HepG2 (cell line): ENCODE measurements around the gene IL5RA. TPM values are rescaled to one million over a fixed set of nuclear protein-coding genes. Genes with fewer than 3 reads are reported as not detected.
A peak's percentile ranks its signal among the peaks of the same experiment; 100 is the strongest.

ENCODE experiments used
- EEA1 ChIP-seq: sonication (generic); formaldehyde crosslinking; IDR thresholded peaks from 2 replicates; pipeline ENCODE4 v1.5.1; 2020; ENCODE audit warnings: mild to moderate bottlenecking, missing genetic modification reagents, borderline replicate concordance
- HDAC2 ChIP-seq: sonication (generic); formaldehyde crosslinking; IDR thresholded peaks from 2 replicates; pipeline ENCODE4 v1.4.0; 2020; ENCODE audit warnings: missing genetic modification reagents
- JUNB ChIP-seq: sonication (generic); formaldehyde crosslinking; IDR thresholded peaks from 2 replicates; pipeline ENCODE4 v1.8.0; 2022; ENCODE audit warnings: missing genetic modification reagents, mild to moderate bottlenecking, borderline replicate concordance
- MTF2 ChIP-seq: sonication (generic); formaldehyde crosslinking; IDR thresholded peaks from 2 replicates; pipeline ENCODE4 v1.5.0; 2020; ENCODE audit warnings: missing genetic modification reagents, borderline replicate concordance
- NONO ChIP-seq, 2 experiments: fragments of 450-650 bp in 1 of 2; sonication (generic) in 1 of 2; formaldehyde crosslinking in 1 of 2; IDR thresholded peaks in 1 of 2; conservative IDR thresholded peaks in 1 of 2; 2 replicates each; pipeline versions ENCODE4 v1.6.1 to v1.8.0; 2017 to 2022; ENCODE audit warnings: mild to moderate bottlenecking in 1 of 2, missing genetic modification reagents in 1 of 2, moderate library complexity in 1 of 2
- ZBTB40 ChIP-seq, 2 experiments: fragments of 450-650 bp in 1 of 2; sonication (generic) in 1 of 2; formaldehyde crosslinking in 1 of 2; IDR thresholded peaks; 2 replicates each; pipeline versions ENCODE4 v1.6.1 to v1.8.0; 2016 to 2022; ENCODE audit warnings: antibody characterized with exemption in 1 of 2, mild to moderate bottlenecking in 1 of 2, missing genetic modification reagents in 1 of 2
- ZNF260 ChIP-seq: sonication (generic); formaldehyde crosslinking; IDR thresholded peaks from 2 replicates; pipeline ENCODE4 v1.4.0; 2020; ENCODE audit warnings: missing genetic modification reagents, low read depth, mild to moderate bottlenecking, borderline replicate concordance
- ZNF431 ChIP-seq: sonication (generic); formaldehyde crosslinking; IDR thresholded peaks from 2 replicates; pipeline ENCODE4 v1.9.0; 2022; ENCODE audit warnings: missing genetic modification reagents, low read depth, mild to moderate bottlenecking, borderline replicate concordance
- ZNF460 ChIP-seq: sonication (generic); formaldehyde crosslinking; IDR thresholded peaks from 2 replicates; pipeline ENCODE4 v1.5.1; 2020; ENCODE audit warnings: missing genetic modification reagents, mild to moderate bottlenecking, borderline replicate concordance
- ZNF607 ChIP-seq: sonication (generic); formaldehyde crosslinking; IDR thresholded peaks from 2 replicates; pipeline ENCODE4 v1.5.1; 2020; ENCODE audit warnings: missing genetic modification reagents, mild to moderate bottlenecking, borderline replicate concordance
- ZNF629 ChIP-seq: sonication (generic); formaldehyde crosslinking; conservative IDR thresholded peaks from 2 replicates; pipeline ENCODE4 v1.5.0; 2020; ENCODE audit warnings: missing genetic modification reagents
- ZNF770 ChIP-seq: sonication (generic); formaldehyde crosslinking; IDR thresholded peaks from 2 replicates; pipeline ENCODE4 v1.5.0; 2020; ENCODE audit warnings: mild to moderate bottlenecking, missing genetic modification reagents
- ZSCAN29 ChIP-seq: sonication (generic); formaldehyde crosslinking; conservative IDR thresholded peaks from 2 replicates; pipeline ENCODE4 v1.4.0; 2020; ENCODE audit warnings: mild to moderate bottlenecking, missing genetic modification reagents
- polyA plus RNA-seq, 8 experiments: library from polyadenylated mRNA; depleted of rRNA in 3 of 8; stranded (reverse) in 7 of 8; unstranded in 1 of 8; fragments of >200 nt; fragmentation: Illumina TruSeq in 4 of 8; extraction: Trizol in 4 of 8; gene quantifications; 2 replicates each; pipeline versions ENCODE4 v1.2.1 to v1.2.3, GENCODE V29; 2011 to 2016; ENCODE audit warnings: low read depth in 4 of 8, missing spikeins in 1 of 8, mixed read lengths in 1 of 8; ENCODE audit not compliant: insufficient read depth in 1 of 8
- total RNA-seq, 5 experiments: library from RNA; depleted of rRNA; stranded (reverse); fragments of >200 nt; fragmentation: Illumina TruSeq; extraction: Trizol; gene quantifications; 2 replicates each; pipeline ENCODE4 v1.2.3, GENCODE V29; 2016; ENCODE audit warnings: low read depth in 1 of 5
- TF ChIP-seq, protein P1 (sequence below): sonication (generic); formaldehyde crosslinking; IDR thresholded peaks from 2 replicates; pipeline ENCODE4 v1.4.0; 2020; ENCODE audit warnings: missing genetic modification reagents, borderline replicate concordance

The IL5RA gene
- total and polyA plus RNA-seq, 2 of the 13 experiments (the other 11 are each of a cell fraction or from before 2014, with no cell fraction given): not detected

DNA sequence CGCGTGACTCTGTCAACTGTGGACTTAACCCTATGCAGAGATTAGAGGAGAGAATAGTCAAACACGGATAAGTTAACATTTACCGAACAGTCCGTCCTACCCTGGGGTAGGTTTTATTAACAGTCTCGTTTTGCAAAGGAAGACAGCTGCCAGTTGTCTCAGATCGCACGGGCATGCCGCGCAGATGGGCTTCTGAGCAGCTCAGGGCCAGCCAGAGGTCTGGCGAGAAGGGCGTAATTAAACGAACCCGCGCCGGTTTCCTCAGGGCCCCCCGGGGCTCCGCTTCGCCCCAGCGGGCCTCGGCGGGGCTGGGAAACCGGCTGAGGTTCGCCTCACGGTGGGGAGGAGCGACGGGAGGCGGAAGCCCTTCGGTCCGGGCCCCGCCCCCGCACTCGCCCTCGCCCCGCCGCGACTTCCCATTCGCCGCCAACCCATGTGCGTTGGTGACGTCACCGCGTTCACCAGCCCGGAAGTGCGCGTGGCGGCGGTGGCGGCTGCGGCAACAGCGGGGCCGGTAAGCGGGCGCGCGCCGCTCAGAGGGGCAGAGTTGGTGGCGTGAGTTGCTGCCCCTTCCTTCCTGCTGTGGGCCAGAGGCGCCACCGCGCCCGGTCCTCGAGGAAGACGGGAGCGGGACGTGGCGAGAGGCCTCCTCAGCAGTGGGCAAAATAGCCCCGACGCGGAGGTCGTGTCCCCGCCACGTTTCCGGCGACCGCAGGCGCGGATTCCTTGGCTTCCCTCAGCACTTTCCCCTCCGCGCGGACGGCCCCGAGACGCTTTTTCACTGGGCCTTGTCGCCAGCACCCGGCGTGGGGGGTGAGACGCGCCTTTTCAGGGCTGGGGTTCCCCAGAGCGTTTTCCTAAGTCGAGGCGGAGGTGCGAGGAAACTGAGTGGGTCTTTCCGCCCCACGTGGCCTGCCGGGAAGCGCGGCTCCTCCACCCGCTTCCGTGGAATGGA, 16.6 kb upstream of the IL5RA start, which contains the start of gene TRNT1 (continued):
- TF ChIP-seq ZBTB40 (IDR thresholded peaks at IDR 0.05) (no peak), ZBTB40 (CRISPR knock-in tag; IDR thresholded peaks at IDR 0.05) (no peak; the same call in none of the 2 replicates), NONO (IDR thresholded peaks at IDR 0.05) (no peak), NONO (CRISPR knock-in tag; conservative IDR thresholded peaks at IDR 0.05) (peak; percentile 90), ZNF460 (CRISPR knock-in tag) (no peak), ZNF629 (CRISPR knock-in tag) (no peak), MTF2 (CRISPR knock-in tag) (no peak), JUNB (CRISPR knock-in tag) (no peak), ZNF260 (CRISPR knock-in tag) (no peak), EEA1 (no peak), ZNF607 (CRISPR knock-in tag) (no peak; the same call in none of the 2 replicates), ZNF431 (CRISPR knock-in tag) (no peak), ZSCAN29 (no peak), ZNF770 (peak; percentile 62), HDAC2 (CRISPR knock-in tag) (no peak)
- TF ChIP-seq, protein P1, sequence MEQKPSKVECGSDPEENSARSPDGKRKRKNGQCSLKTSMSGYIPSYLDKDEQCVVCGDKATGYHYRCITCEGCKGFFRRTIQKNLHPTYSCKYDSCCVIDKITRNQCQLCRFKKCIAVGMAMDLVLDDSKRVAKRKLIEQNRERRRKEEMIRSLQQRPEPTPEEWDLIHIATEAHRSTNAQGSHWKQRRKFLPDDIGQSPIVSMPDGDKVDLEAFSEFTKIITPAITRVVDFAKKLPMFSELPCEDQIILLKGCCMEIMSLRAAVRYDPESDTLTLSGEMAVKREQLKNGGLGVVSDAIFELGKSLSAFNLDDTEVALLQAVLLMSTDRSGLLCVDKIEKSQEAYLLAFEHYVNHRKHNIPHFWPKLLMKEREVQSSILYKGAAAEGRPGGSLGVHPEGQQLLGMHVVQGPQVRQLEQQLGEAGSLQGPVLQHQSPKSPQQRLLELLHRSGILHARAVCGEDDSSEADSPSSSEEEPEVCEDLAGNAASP (CRISPR knock-in tag): peak; percentile 27; the same call in 1 of the 2 replicates
